ENCODE data around the gene DDAH1.

The DDAH1 gene

DNA sequence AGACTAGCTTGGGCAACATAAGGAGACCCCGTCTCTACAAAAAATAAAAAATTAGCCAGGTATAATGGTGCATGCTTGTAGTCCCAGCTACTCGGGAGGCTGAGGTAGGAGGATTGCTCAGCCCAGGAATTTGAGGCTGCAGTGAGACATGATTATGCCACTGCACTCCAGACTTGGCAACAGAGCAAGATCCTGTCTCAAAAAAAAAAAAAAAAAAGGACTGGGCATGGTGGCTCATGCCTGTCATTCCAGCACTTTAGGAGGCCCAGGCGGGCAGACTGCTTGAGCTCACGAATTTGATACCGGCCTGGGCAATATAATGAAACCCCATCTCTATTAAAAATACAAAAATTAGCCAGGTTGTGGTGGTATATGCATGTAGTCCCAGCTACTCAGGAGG lies 141.2 kb downstream of the DDAH1 start:
- DNase-seq = no peak

DNA sequence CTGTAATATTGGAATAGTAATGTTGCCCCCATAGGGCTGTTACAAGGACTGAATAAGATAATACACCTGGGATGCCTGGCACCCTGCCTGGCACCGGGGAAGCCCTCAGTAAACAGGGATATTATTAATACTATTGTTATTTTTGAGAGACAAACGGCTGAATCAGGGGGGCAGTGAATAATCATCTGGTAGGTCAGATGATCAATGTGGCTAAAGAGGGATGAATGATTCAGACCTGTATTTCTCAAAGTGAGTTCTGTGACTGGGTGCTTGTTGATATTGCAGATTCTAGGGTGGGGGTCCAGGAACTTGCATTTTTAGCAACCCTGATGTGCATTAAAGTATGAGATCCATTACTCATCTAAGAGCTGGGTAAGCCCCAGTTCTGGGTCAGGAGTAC lies 142.3 kb downstream of the DDAH1 start:
- DNase-seq = no peak

DNA sequence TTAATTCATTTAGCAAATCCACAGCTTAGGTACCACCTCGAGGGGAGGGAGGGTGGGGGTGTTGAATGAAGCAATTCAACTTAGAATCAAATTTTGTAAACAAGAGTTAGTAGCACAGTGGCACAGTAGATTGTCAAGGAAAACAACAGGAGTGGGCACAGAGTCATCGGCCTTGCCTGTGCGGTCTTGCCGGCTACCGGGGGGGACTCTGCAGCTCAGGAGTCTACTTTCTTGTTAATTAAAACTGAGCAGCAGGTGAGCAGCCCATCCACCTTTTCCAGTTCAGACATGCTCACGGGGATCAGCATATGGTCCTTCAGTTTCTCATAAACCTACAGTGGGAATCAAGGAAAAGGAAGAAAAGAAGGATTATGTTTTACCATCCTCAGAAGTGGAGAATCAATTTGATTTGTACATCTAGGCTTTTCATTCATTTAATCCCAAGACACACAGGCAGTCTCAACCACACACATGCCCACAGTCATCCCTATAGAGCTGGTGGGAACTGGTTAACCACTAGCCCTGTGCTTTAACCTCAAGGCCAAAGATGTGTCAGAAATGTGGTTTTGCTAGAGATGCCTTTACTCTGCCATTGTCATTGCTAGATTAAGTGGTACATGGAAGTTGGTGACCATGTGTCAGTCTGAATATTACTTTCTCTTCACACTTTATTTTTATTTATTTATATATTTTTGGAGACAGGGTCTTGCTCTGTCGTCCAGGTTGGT lies 143.6 kb downstream of the DDAH1 start:
- DNase-seq = no peak

DNA sequence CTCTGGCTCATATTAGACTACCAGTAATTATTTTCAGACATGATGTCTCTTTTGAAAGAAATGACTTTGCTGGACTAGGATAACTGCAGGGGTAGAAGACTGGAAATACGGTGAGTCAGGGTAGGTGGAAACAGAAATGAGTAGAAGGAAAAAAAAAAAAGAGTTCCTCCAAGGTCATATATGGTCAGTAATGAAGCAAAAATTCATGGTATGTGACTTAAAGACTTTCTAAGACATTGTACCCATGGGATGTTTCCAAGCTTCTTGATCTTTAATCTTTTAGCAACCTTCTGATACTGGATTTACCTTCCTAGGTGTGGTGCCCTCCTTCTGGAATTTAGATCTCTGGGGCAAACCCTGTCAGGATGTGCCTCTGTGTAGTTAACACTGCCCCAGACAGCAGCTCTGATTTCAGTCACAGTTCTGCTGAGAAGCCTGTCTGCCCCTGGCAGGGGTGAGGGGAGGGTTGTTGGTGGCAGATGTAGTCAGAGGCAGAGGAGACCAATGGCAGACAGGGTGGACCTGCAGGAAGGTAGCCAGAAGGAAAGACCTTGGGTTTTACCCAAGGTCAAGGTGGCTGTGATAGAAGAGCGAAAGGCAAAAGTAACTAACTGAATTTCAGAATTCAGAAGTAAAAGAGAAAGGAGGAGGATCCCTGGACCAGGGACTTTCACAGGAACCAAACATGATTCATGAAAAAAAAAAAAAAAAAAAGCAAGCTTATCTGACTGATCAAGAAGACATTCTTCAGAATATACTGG lies 144.4 kb downstream of the DDAH1 start:
- no peak for DNase-seq

DNA sequence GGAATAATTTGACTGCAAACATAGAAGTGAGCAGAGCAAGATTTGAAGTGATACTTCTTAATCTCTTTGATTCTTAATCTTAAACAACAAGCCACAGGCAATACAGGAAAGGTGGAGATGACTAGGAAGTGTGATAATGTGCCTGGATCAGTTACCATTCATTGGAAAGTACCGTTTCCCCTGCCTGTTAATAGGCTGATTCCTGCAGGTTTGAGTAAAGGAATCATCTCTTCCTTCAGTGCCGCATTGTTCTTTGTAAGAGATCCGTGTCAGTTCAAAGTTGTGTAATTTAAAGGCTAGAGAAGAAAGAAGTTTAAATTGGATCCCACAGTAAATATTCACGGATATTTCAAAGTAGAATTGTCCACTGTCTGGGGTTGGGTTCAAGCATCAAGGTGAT lies 145.0 kb downstream of the DDAH1 start:
- no peak for DNase-seq

DNA sequence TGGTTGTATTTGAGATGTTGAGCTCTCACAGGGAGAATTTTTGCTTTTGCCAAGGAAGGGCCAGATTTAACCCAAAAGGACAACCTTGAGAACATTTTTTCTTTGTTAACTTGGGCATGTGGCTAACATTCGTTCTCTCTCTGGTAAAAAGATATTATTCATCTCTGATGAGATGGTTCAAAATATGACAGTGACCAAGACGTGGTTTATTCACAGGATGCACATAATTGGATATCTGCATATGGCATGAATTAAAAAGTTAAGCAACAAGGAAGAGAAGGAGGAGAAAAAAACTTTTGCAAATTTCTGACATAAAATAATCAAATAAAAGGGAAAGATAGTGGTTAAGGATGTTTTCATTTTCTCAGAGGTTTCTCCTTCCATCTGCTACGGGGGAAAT lies 145.5 kb downstream of the DDAH1 start:
- DNase-seq = no peak

DNA sequence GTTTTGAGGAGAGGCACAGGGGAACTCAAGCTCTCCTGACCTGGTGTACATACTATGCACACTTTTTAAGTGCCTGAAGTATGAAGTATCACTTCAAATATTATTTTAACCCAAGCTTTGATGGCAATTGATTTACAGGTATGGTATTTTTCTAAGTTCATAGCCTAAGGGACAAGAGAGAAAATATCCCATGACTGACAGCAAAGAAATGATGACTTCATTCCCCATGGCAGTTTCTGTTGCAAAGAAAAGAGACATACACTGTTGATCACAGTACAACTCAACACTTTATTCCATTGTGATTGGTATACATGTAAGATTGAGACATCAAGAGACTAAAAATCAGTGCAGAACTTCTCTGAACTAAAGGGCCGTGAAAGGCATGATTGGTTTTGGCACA lies 146.7 kb downstream of the DDAH1 start:
- no peak for DNase-seq

DNA sequence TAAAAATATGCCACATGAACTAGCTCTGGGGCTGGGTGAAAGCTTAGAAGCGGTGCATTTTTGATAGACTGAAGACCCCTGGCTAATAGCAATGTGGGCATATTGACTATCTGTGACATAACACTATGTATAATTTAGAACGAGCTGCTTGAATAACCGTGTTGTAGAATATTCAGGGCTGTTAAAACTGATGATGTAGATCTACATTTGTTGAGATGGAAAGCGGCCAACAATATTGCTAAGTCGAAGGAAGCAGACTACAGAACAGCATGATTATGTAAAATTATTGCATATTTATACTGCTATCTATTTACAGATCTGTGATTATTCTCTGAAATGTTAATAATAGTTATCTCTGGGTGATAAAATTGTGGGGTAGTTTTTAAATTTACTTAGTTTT lies 147.4 kb downstream of the DDAH1 start:
- DNase-seq = no peak

DNA sequence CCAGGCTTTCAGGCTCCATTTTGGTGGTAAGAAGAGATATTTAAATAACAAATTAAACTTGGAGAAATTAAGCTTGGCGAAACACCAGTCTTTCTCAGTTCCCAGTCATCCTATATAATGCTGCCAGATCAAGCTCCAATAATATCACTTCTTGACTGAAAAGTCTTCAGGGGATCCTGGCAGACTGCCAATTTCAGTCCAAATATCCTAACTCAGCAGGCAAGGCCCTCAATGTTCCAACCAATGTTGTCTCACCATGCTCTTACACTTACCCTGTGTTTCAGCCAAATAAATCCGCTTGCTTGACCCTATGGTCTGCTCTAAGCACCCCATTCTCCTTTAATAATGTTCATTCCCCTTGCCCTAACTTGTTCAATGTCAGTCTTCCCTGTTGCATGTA lies 148.6 kb downstream of the DDAH1 start:
- no peak for DNase-seq

DNA sequence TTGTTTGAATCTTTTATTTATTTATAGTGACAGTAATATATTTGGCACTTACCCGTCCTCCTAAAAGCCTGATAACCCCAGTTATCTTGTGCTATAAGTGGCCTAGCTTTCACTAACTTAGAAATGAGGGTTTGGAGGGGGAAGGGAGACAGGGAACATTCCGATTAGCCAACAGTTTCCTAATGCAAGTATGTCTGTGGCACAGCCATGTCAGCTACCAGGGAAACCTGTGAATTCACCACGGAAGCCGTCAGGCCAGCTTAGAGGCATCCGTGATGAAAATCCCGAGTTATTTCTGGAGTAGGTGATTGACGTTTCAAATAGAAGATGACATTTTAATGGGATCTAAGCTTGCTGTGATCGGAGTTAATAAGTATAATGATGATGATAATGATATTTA lies 149.2 kb downstream of the DDAH1 start:
- no peak for DNase-seq

DNA sequence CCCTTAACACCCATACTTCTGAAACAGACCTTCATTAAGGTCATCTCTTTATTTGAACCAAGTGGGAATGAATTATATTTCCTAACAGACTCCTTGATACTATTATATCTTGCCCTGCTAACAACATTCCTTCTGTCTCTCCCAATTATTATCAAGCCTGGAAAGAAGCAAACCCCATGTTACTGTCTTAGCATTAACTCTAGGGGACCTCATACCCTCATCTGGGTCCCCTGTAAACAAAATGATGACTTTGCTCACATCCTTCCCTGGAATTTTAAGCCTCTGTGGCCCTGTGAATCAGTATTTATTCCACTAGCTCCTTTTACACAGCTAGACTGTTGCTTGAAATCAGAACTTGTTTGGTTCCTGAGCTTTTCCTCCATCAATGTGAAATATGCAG lies 150.2 kb downstream of the DDAH1 start:
- no peak for DNase-seq

DNA sequence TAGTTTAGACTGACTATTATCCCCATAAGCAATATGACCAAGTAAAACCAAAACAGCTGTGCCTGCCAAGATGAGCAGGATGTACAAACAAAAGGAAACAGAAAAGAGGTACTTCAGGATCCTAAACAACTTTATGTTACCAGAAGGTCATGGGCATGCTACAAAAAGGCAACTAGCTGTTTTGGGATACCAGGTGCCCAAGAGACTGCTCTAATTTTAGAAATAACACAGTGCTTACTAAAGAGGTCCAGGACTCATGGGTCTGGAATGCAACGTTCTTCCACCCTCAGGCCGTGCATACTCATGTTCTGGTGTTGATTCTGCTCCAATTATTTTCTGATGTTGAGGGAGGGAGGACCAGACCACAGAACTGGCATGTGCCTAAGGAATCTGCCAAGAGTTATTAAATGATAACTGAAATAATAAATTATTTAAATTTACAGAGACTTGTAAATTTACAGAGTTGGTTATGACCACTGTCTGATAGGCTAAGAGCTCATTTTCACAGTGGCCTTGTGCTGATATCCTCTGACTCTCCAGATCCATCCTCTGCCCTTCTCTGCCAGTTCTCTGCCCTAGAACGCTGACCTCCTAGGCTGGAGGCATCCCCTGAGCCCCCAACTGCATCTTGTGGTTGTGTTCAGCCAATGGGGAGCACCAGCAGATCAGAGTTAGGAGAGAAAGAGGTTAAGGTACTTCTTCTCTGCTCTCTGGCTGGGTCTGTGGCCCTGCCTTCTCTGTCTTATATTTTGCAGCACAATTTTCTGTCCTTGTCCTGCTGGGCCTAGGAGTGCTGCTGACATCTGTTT lies 150.9 kb downstream of the DDAH1 start:
- no peak for DNase-seq

DNA sequence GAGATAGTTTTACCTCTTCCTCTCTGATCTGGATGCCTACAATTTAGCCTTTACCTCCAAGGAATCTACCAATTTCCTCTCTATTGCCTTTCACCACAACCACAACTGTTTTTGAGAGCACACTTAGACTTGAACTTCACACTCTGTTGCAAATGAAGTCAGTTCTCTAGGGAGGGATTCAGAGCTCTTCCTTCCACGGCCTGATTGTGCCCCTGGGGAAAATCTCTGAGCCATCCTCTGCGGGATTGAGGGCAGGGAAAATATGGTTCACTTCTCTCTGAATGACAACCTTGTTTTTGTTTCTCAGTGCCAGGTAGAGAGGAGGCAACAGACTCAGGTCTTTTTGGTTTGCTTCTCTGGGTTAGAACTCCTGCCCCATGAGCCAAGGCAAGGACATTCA lies 153.1 kb downstream of the DDAH1 start:
- no peak for DNase-seq

DNA sequence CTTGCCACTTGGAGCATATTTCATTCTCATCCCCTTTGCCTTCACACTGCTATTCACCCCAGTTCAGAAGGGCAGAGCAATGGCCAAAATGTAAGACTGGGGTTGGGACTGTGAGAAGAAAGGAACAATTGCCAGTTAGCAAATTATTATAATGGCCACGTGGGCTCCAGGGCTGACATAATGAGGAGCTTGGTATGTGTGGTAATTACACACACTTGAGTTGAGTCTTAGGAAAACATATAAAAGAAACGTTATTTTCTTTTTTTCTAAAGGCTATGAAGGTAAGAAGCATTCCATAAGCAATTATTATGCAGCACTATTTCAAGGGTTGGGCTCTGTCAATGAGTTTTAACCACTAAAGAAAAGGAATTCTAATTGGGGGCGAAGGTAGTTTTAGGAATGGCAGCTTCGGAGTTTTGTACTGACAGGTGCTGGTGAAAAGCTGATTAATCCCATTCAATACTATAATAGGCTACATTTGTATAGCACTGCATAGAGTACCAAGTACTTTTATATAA lies 156.1 kb downstream of the DDAH1 start:
- no peak for DNase-seq

DNA sequence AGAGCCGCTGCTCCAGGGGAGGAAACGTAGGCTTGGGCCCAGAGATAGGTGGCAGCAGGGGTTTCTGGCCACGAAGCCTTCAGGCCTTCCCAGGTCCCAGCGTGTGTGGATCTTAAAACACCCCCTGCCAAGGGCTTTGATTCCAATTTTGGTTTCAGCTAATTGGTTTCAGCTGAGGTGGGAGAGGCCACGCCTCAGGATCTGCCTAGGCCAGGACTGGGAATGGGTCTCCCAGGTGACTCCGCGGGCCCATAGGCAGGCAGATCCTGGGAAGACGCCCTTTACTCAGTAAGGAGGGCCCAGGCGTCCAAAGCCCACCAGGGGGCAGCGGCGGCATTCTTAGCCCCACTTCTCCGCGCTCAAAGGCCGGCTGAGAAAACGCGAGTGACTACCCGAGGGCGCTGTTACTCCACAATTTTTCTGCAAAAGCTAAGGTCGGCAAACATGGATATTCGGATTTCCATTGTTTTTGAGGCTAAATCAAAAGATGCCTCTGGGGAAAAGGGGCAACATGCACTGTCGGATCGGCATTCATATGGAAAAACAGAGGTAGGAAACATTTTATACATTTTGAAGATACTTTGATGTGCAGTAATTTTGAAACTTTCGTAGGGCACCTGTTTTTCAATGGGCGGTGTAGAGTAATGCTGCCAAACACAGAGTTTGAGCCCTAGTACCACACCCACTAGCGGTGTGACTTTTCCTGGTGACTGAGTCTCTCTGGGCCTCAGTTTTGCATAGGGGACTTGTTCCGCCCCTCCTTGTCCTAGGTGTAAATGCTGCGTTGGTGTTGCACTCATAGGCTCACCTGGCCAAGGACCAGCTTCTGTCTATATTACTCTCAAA lies 156.7 kb downstream of the DDAH1 start:
- peak; percentile 63 for DNase-seq

DNA sequence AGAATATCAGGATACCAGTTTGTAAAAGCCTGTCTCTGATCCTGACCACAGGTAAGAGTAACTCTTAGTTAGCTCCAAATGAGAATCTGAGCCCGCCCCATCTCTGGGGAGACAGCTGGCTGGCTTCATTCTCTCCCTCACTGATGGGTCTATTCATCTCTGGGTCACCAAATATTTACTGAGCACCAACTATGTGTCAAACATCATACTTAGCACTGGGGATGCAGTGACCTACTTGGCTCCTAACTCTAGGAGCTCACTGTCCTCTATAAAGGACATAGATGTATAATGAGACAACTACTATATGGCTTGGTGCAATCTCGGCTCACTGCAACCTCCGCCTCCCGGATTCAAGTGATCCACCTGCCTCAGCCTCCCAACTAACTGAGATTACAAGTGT lies 158.7 kb downstream of the DDAH1 start:
- no peak for DNase-seq

DNA sequence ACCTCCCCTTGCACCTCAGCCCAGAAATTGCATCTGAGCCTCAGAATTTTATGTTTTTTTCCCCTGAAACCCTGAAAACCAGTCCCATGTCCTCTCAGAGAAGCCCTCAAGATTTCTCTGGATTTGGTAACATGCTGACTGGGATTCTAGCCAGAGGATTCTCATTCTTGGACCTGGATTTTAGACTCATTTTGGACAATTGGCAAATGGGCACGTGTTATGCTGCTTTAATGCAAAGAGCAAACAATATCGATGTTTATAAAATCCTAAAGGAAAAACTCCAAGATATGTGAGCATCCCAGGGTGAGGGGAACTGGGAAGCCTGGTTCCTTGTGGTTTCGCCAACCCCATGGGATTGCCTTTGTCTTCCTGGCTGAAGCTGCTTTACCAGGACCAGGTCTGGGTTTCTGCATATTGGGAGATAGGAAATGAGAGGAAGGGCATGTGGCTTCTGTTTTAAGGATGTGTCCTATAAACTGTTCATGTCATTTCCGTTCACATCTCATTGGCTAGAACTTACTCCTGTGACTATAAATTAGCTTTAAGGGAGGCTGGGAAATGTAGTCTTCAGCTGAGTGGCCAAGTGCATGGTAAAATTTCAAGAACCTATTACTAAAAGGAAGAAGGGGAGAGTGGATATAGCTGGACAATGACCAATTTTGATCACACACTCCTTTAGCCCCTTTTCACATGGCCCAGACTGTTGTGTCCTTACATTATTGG lies 161.4 kb downstream of the DDAH1 start:
- no peak for DNase-seq

DNA sequence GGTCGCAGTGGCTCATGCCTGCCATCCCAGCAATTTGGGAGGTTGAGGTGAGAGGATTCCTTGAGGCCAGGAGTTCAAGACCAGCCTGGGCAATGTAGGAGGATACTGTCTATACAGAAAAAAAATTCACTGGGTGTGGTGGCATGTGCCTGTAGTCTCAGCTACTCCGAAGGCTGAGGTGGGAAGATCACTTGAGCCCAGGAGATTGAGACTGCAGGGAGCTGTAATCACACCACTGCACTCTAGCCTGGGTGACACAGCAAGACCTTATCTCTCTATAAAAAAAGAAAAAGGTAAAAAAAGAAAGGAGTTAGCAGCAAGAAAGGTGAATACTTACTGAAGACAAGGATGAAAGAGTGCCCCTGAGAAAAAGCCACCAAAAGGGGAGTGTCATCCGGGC lies 164.8 kb downstream of the DDAH1 start:
- DNase-seq = no peak

DNA sequence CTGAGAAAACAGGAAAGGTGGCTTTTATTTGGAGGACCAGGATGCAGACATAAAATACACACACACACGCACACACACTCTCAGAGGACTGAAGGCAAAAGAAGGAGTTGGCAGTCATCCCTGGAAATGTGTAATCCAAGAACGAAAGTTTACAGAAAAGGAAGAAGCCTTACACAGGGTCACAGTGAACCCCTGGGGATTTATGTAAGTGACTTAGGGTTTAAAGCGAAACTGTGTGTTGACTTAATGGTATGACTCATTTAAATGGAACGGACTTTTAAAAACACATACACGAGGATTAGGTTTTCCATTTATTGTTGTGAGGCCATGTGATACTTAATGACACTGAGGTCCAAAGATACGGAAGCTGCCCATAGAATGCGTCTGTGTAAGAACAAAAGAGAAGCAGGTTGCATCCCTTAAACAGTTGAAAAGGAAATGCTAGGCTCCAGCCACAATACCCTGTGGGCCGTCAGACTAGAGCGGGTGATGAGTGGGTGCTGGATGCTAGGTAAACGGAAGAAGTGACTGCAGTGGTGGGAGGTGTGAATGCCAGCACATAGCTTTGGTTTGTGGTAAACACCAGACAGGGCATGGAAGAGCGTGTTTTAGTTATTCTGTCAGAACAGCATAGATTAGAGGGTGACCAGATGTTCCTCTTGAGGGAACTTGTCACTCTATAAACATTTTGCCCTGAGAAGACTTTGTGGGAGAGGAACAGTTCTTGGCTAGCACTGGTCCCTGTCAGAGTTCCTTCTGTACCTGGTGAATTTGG lies 166.9 kb downstream of the DDAH1 start:
- no peak for DNase-seq

DNA sequence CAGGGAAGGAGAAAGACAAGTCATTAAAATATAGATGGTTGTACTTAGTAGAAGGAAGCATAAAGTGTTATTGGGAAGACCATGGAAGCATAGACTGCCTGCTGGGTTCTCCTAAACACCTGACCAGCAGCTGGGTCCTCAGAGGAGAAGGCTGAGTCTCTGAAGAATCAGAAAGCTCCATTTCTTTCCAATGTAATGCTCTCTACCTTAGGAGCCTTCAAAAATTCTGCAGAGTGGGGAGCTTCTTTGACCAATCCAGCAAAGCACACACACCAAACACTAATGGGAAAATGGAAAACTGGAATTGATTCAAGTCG lies 167.5 kb downstream of the DDAH1 start:
- no peak for DNase-seq

DNA sequence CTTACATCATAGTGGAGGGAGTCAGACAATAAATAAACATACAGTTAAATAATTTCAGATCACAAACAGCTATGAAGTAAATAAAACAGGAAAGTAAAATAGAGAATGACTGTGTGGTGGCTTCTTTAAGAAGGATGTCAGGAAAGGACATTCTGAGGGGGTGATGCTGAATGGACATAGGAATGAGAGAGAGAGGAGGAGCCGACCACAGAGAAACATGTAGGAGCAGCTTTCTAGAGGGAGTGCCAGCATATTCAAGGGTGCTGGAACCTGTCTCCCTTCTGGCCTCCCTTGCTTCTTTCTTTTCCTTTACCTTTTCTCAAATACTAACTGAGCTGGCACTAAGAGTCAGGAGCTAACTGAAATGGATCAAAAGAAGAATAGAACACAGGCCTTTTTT lies 168.0 kb downstream of the DDAH1 start:
- DNase-seq = no peak
